SK-N-MC (cell line): Measurements from ENCODE around the gene BRIP1.

Source experiments
- EZH2 ChIP-seq: fragments of 200-600 bp; sonication (generic); IDR thresholded peaks from one replicate; pipeline ENCODE4 v1.6.1; 2017; ENCODE audit warnings: antibody characterized with exemption
- POLR2AphosphoS5 ChIP-seq: IDR thresholded peaks from 2 replicates; pipeline ENCODE4 v1.6.1; 2012; ENCODE audit warnings: mild to moderate bottlenecking, low read depth, low read length, borderline replicate concordance

DNA sequence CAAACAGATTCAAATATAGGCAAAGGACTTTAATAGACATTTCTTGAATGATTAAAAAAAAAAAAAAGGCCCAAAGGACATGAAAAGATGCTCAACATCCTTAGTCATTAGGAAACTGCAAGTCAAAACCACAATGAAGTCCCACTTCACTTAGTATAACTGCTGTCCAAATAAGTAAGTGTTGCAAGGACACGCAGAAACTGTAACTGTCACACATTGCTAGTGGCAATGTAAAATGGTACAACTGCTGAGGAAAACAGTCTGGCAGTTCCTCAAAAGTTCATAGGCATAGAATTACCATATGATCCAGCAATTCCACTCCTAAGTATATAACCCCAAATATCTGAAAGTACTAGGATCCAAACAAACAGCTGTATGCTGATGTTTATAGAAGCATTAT lies 112.7 kb downstream of the BRIP1 start:
- TF ChIP-seq POLR2AphosphoS5 (no peak), EZH2 (no peak)
